ENCODE measurements around the gene ACOX3.
"Not testable (repeated sequence)": the region's sequence is repeated elsewhere in the genome, so short reads cannot be mapped to it uniquely, and the experiment has no call there.

ACOX3 gene

GRCh38 chr4:8370106-8370787, 70.3 kb downstream of the ACOX3 start:
- no peak for DNase-seq

DNA sequence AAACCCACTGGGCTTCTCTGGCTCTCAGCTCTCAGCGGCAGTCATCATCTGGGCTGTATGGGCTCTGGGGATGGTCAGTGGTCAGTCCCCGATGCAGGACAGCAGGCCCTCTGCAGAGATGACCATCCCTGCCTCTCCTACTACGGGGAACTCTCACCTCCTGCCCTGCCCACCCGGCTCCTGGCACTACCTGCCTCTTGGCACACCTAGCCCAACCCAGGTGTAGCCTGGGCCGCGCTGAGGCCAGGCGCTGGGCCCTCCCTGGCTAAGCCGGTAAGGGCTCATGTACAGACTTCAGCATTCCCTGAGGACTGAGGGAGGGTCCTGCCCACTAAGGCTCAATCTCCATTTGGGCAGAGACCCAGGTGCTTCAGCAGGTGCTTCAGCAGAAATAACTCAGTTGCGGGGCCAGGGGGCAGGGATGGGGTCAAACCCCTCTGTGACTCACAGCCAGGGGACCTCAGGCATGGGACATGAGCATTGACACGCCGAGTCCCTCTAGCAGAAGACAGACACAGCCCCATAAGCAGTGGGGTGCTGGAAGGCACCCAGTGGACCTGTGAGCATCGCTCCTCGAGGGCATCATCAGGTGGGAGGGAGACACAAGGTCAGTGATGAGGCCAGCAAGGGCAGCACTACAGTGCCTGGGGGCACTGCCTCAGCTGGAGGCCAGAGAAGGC, 71.0 kb downstream of the ACOX3 start:
- DNase-seq: no peak

DNA sequence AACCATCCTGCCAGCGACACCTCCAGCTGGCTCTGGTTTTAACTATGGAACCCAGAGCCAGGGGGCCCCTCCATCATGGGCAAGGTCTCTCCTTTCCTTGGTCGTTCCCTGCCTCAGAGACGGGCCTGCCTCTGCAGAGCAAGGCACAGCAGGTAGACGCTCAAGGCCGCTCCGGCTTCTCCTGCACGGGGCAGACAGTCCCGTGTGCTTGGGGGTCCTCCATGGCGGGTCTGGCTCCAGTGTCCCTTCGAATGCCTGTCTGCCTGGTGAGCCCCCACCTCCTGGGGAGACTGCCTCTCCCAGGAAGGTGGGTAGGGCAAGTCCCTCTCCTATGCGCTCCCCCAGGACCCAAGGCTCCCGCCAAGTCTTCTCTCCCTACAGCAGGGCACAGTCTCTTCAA, 71.5 kb downstream of the ACOX3 start:
- DNase-seq: no peak

DNA sequence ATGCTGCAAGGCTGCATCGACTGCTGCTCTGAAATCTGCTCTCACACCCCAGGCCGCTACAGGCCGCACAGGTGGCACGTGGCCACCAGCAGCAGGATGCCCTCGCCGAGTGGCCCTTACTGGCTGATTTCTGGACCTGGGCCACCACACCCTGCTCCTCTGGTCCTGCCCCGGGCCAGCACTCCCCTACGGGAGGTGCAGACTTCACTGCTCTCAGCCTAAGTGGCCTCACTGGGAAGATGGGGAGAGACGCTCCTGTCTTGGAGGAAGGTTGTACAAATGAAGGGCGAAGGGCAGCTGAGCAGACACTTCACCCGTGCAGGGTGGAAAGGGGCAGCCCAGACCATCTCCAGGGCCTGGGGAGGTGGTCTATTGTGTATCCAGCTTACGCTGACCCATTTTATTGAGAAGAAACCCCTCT, 72.5 kb downstream of the ACOX3 start:
- no peak for DNase-seq

DNA sequence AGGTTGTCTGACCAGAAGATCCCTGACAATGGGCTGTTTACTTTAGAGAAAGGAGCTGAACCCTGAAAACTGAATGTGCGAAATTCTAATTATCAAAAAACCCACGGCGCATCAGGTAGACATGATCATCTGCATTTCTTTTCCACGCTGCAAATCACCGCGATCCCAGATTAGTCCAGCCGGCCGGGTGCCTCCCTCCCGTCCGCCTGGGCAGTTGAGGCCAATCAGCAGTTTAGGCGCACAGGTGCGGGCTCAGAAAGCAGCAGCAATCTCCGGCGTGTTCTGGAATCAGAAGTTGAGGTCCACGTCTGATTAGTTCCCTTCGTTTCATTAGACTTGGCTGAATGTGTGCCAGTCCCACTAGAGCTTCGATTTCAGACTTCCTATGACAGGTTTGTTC, 73.9 kb downstream of the ACOX3 start:
- no peak for DNase-seq

DNA sequence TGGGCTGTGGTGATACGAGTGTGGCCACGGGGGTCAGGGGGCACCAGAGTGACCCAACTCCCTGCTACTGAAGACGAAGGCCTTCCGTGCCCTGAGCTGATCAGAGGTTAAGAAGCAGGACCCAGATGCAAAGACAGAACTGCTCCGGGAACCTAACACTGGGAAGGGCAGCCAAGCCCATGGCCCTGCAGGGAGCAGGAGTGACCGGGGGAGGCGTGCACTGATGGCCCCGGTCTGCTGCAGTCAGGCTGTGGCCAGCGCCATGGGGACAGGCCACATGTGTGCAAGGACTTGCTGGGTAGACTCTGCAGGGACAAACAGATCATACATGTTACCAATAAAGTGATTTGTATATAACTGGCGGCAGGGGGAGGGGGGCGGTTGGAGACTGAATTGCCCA, 74.6 kb downstream of the ACOX3 start:
- no peak for DNase-seq

DNA sequence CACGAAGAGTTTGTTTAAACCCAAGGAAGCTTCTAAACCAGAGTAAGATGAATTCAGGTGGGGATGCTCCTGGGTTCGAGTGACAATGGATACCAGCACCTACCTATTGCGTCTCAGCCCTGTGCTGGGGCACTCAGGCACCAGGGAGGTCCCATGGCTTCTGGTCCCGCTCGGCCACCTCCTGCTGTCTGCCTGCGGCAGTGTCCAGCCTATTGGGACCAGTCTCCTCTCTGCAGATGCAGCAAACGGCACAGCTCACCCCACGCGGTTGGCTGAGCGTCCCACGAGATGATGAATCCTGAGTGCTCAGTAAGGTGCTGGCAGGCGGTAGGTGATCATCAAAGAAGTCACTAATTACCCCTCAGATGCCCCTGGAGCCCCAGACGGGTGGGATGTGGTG, 75.2 kb downstream of the ACOX3 start:
- DNase-seq: no peak

DNA sequence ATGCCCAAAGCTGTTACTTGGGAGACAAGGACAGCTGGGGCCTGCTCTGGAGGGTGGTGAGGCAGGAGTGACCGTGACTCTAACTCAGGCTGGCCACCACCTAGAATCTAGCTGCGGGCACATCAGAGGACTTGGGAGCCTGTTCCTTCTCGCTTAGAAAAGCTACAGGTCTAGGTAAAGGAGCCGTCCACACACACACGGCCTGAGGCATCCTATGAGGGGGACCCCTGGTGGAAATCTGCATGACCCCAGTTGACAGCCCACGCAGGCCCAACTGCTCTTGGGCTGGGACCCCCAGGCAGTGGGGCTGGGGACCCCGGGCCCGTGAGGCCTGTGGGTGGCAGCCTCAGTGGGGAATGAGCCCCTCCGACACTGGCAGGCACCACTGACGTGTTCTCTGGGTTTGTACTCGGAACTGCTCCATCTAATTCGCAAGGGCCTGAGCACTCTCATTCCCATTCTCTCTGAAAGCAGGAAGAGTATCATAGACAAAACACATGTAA, 75.6 kb downstream of the ACOX3 start:
- no peak for DNase-seq

- no peak for DNase-seq
Measured at GRCh38 chr4:8364141-8364540, 76.4 kb downstream of the ACOX3 start.

DNA sequence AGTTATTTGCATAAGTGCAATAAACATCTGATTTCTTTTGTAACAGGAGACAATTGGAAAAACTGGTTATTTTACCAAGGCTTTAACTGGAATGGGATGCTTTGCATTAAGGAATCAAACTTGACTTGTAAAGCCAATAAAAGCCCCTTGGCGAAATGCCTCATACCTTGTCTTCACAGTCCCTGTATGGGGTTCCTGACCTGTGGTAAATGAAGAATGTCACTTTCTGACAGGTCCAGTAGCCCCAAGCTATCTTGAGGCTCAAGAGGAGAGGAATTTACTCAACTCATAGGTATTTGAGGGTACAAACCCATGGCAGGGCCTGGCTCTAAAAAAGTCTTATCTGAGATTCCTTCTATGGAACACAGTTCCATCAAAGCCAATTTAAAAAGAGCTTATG, 78.0 kb downstream of the ACOX3 start:
- DNase-seq: no peak

DNA sequence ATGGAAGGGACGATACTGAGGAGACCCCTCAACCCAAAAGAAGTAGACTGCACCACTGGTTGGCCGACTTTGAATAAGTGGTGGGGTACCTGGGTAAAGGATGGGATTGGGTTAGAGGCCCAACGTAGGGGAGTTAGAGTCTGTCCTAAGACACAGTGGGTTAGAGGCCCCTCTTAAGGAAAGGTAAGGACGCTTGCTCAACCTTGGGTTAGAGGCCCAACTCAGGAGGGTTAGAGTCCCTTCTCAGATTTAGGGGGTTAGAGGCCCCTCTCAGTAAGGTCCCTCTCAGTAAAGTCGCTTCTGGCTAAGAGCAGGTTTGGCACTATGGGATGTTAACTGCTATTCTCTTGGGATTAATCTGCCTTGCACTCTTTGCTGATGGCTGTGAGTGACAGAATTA, 81.3 kb downstream of the ACOX3 start:
- no peak for DNase-seq

GRCh38 chr4:8356856-8357255, 83.7 kb downstream of the ACOX3 start:
- no peak for DNase-seq

DNA sequence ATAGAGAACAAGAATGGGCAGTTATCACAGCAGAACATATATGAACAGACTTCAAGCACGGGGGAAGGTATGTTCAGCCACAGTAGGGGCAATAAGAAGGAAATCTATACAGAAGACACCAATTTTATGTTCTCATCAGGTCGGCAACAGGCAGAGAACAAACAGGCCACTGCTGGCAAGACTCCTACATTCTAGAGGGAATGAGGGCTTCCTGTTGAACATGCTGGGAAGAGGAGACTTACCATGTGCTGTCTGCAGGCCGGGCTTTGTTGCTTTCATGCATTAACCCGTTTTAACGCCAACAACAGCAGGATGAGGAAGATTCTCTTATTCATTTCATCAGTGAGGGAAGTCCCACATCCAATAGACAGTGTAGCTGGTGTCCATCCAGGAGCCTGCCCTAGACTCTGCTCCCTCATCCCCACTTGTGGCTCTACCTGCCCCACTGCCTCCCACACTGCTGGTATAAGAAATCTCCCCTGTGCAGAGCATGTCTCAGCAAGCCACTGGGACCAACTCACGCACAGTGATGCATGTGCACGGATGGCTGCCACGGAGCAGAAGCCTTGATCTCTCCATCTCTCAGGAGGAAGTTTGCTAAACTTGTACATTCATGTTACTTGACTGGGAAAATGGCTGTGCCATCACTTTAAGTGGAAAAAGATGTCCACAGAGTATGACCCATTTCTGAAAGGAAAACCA, 84.5 kb downstream of the ACOX3 start:
- no peak for DNase-seq

GRCh38 chr4:8355306-8355705, 85.2 kb downstream of the ACOX3 start:
- DNase-seq: no peak

DNA sequence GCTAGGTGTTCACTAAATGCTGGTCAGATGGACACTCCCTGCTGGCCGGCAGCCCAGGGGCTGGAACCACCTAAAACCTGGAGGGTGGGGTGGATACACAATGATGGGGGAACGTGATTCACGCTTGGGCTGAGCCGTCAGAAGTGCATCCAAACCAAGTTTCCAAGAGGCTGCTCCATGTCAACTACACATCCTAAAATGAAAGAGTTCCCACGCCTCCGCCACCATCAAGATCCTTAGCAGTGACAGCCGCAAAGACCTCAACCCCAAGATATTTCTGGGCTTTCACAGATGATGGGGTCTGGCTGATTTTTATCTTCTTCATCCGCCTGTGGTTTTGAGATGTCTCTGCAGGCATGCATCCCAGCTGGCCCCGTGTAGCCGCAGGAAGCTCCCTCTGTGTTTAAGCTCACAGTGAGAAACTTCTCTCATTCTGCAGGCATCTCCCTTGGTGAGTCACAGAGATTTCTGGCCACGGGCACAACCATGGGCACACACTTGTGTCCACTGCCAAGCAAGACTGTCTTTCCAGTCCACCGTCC, 86.5 kb downstream of the ACOX3 start:
- no peak for DNase-seq

DNA sequence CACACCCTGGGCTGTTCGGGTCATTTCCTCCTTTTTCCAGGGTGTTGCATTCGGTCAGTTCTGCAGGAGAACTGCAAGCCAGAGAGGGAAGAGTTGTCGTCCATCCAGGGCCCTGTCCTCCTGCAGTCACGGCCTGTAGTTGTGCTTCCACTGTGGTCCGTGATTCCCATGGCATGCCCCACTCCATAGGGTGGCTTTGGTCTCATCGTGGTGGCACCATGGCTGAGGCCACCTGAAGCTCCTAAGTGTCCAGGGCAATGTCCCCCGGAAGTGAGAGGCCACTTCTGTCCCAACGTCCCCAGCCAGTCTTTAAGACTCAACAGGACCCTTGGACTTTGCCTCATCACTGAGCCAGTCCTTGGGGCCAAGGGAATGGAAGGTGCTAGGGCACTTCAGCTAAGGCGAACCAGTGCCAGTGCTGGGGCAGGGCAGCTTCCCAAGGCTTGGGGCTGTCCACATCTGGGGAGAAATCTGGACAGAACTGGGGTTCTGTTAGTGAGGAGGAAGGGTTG, 87.3 kb downstream of the ACOX3 start:
- no peak for DNase-seq

- no peak for DNase-seq
Measured at GRCh38 chr4:8352368-8353157, 88.0 kb downstream of the ACOX3 start.

DNA sequence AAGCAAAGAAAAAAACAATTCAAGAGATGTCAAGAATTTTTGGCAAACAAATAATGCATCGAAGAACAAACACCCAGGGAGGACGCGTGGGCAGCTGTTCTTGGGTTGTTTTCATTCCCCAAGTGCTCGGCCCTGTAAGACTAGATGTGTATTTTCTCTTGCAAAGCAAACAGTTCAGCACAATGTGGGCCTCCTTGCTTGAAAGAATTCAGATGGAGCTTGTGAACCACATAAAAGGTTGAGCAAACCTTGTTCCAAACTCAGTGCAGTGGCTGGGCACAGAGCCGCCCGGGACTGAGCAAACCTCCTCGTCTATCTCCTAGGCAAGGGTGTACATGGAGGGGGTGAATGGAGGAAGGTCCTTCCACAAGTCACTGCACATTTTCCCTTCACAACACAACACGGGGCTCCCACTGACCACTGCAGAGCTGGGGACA, 88.6 kb downstream of the ACOX3 start:
- DNase-seq: no peak

- no peak for DNase-seq
Measured at GRCh38 chr4:8350841-8351461, 89.6 kb downstream of the ACOX3 start.

- DNase-seq: no peak
Measured at GRCh38 chr4:8350352-8350751, 90.2 kb downstream of the ACOX3 start.

GRCh38 chr4:8349664-8350236, 90.8 kb downstream of the ACOX3 start:
- no peak for DNase-seq

GRCh38 chr4:8349236-8349635, 91.3 kb downstream of the ACOX3 start:
- not testable (repeated sequence) for DNase-seq

Measured in CD4-positive, alpha-beta T cell treated with Interferon gamma for 1 hour (primary cell).